Endothelial cell of umbilical vein (primary cell): Measurements from ENCODE around the gene SCNN1B. TPM values are rescaled to one million over a fixed set of nuclear protein-coding genes. Genes with fewer than 3 reads are reported as not detected.

Experiments
- BruUV-seq: library from RNA; stranded (reverse); fragments of 400-500 nt; replicated peaks from 2 replicates; lab custom pipeline; 2021; lab: Mats Ljungman, UMichigan
- CTCF ChIA-PET: fragments of 300-600, 350-600 bp; sonication (Branson Sonifier 250); formaldehyde crosslinking; loops from one replicate; lab custom pipeline; 2021; ENCODE audit warnings: antibody characterized with exemption, inconsistent platforms; lab: Charles Lee
- POLR2A ChIA-PET: fragments of 300-600, 350-600 bp; sonication (Branson Sonifier 250); formaldehyde crosslinking; loops from one replicate; lab custom pipeline; 2021; ENCODE audit warnings: antibody characterized with exemption, inconsistent platforms; lab: Charles Lee
- DNase-seq: peaks from one replicate; pipeline ENCODE4 v3.0.0-alpha.2; 2011; ENCODE audit warnings: low read depth, low spot score
- FAIRE-seq: peaks from 2 replicates; lab custom pipeline; 2011; peaks lifted over from hg19 to GRCh38; lab: Jason Lieb, UNC
- H2AFZ ChIP-seq: 2 replicates; pipeline ENCODE4 v1.6.0; 2012; ENCODE audit warnings: low read depth, low read length, control low read depth, inconsistent platforms
- H3K27ac ChIP-seq: 2 replicates; pipeline ENCODE4 v1.5.1; 2011; ENCODE audit warnings: low read depth, mild to moderate bottlenecking, control low read depth, low read length, moderate library complexity; ENCODE audit not compliant: insufficient read depth
- H3K27me3 ChIP-seq, 2 experiments: 2 replicates each; pipeline versions ENCODE4 v1.6.0 to v1.6.1; 2011; ENCODE audit warnings: low read length in 2 of 2, mixed read lengths in 1 of 2; ENCODE audit not compliant: control insufficient read depth in 2 of 2, insufficient read depth in 2 of 2
- H3K36me3 ChIP-seq, 2 experiments: 2 replicates in 1 of 2; 3 replicates in 1 of 2; pipeline ENCODE4 v1.5.1; 2011; ENCODE audit warnings: low read length in 2 of 2, mild to moderate bottlenecking in 1 of 2, moderate library complexity in 1 of 2; ENCODE audit not compliant: control insufficient read depth in 2 of 2, insufficient read depth in 2 of 2; ENCODE audit errors: extremely low read depth in 1 of 2
- H3K4me1 ChIP-seq: 3 replicates; pipeline ENCODE4 v1.5.1; 2011; ENCODE audit warnings: mild to moderate bottlenecking, low read length; ENCODE audit not compliant: control insufficient read depth, insufficient read depth; ENCODE audit errors: extremely low read depth
- H3K4me2 ChIP-seq: 2 replicates; pipeline ENCODE4 v1.6.1; 2011; ENCODE audit warnings: low read length, control low read depth, mixed read lengths; ENCODE audit not compliant: insufficient read depth
- H3K4me3 ChIP-seq, 3 experiments: fragments of 200-600 bp in 1 of 3; sonication (generic), shearing (Covaris generic) in 1 of 3; replicated peaks in 1 of 3; 2 replicates each; pipeline ENCODE4 v1.5.1; 2011 to 2016; ENCODE audit warnings: control low read depth in 3 of 3, low read length in 3 of 3, mild to moderate bottlenecking in 2 of 3, inconsistent platforms in 1 of 3, low read depth in 1 of 3, moderate library complexity in 1 of 3; ENCODE audit not compliant: insufficient read depth in 1 of 3
- H3K79me2 ChIP-seq: 2 replicates; pipeline ENCODE4 v1.6.0; 2012; ENCODE audit warnings: low read length, inconsistent platforms; ENCODE audit not compliant: control insufficient read depth, insufficient read depth
- H3K9ac ChIP-seq: replicated peaks from 2 replicates; pipeline ENCODE3; 2011; ENCODE audit warnings: low read length, control low read depth; ENCODE audit not compliant: insufficient read depth; ENCODE audit errors: extremely low read depth
- H3K9me1 ChIP-seq: replicated peaks from 3 replicates; pipeline ENCODE4 v1.6.0; 2011; ENCODE audit warnings: mild to moderate bottlenecking, low read length; ENCODE audit not compliant: control insufficient read depth, insufficient read depth; ENCODE audit errors: extremely low read depth
- H3K9me3 ChIP-seq: replicated peaks from 2 replicates; pipeline ENCODE4 v1.5.1; 2012; ENCODE audit warnings: low read length, inconsistent platforms; ENCODE audit not compliant: control insufficient read depth, insufficient read depth
- H4K20me1 ChIP-seq: replicated peaks from 2 replicates; pipeline ENCODE3; 2011; ENCODE audit warnings: mild to moderate bottlenecking, low read length; ENCODE audit not compliant: control insufficient read depth, insufficient read depth; ENCODE audit errors: extremely low read depth
- CTCF ChIP-seq, 2 donors: IDR thresholded peaks; 1 replicate in 1 of 2; 2 replicates in 1 of 2; pipeline ENCODE4 v1.5.1; 2011; ENCODE audit warnings: low read length in 2 of 2, mild to moderate bottlenecking in 2 of 2, moderate library complexity in 2 of 2, control low read depth in 1 of 2, inconsistent platforms in 1 of 2, low read depth in 1 of 2; ENCODE audit not compliant: insufficient read depth in 1 of 2; ENCODE audit errors: extremely low read depth in 1 of 2
- EZH2 ChIP-seq: IDR thresholded peaks from 2 replicates; pipeline ENCODE4 v1.6.1; 2012; ENCODE audit warnings: borderline replicate concordance, low read depth, mild to moderate bottlenecking, moderate library complexity, low read length, inconsistent platforms; ENCODE audit not compliant: severe bottlenecking
- FOS ChIP-seq: IDR thresholded peaks from 2 replicates; pipeline ENCODE4 v1.6.1; 2011; ENCODE audit warnings: mild to moderate bottlenecking, low read length, moderate library complexity, borderline replicate concordance; ENCODE audit not compliant: insufficient read depth
- GATA2 ChIP-seq: IDR thresholded peaks from 2 replicates; pipeline ENCODE4 v1.7.0; 2011; ENCODE audit warnings: low read depth, mild to moderate bottlenecking, moderate library complexity, mixed read lengths, low read length; ENCODE audit not compliant: insufficient read length, insufficient read depth
- JUN ChIP-seq: IDR thresholded peaks from 2 replicates; pipeline ENCODE4 v1.6.1; 2011; ENCODE audit warnings: borderline replicate concordance, low read depth; ENCODE audit not compliant: insufficient read length, insufficient read depth
- MAX ChIP-seq: IDR thresholded peaks from 2 replicates; pipeline ENCODE4 v1.6.1; 2011; ENCODE audit not compliant: insufficient read depth, insufficient read length
- MYC ChIP-seq: IDR thresholded peaks from one replicate; pipeline ENCODE4 v1.6.1; 2011; ENCODE audit warnings: mild to moderate bottlenecking, low read depth, low read length
- POLR2A ChIP-seq: IDR thresholded peaks from 2 replicates; pipeline ENCODE4 v1.6.1; 2012; ENCODE audit warnings: low read depth, mild to moderate bottlenecking, control low read depth, low read length
- POLR2AphosphoS5 ChIP-seq: IDR thresholded peaks from 2 replicates; pipeline ENCODE4 v1.6.1; 2012; ENCODE audit warnings: low read depth, mild to moderate bottlenecking, control low read depth, low read length, moderate library complexity; ENCODE audit not compliant: insufficient read depth
- dilution Hi-C: fragments of 300-500 bp; cut with MboI; formaldehyde crosslinking; loops from one replicate; pipeline ENCODE4 v1.15.0; 2019; ENCODE audit warnings: low sequenced_read_pairs; ENCODE audit not compliant: extremely low pct_ligation_motif_present
- intact Hi-C: fragments of 100-400 bp; cut with micrococcal nuclease; formaldehyde crosslinking; loops from one replicate; pipeline ENCODE4 v1.10.0; 2022
- polyA plus RNA-seq, 4 experiments: library from polyadenylated mRNA; depleted of rRNA in 3 of 4; stranded (reverse) in 3 of 4; unstranded in 1 of 4; fragments of >200 nt; gene quantifications; 2 replicates each; pipeline versions ENCODE4 v1.2.1 to v1.2.3, GENCODE V29; 2011 to 2012; ENCODE audit warnings: missing spikeins in 1 of 4
- total RNA-seq: library from RNA; stranded (reverse); gene quantifications from 2 replicates; pipeline ENCODE4 v1.2.3, GENCODE V29; 2021

The SCNN1B gene
- total and polyA plus RNA-seq, 2 donors (not counting 3 experiments of a cell fraction or from before 2014, with no cell fraction given), result not detected

- intact Hi-C loops (no loop called here), dilution Hi-C loops (no loop called here)
- Histone ChIP-seq H3K9me3 (no peaks in the 10 kb centered on the region), H2AFZ (no peak overlapping the region), H3K36me3 (no peaks in the 10 kb centered on the region), H3K27me3 (no peaks in the 10 kb centered on the region), H3K4me3 (no peak overlapping the region), H3K27ac (no peak overlapping the region), H3K4me1 (no peaks in the 10 kb centered on the region), H3K4me2 (no peak overlapping the region), H4K20me1 (no peaks in the 10 kb centered on the region), H3K79me2 (no peaks in the 10 kb centered on the region), H3K9me1 (no peaks in the 10 kb centered on the region), H3K9ac (no peak overlapping the region)
- no TSS peak for BruUV-seq
- FAIRE-seq, result no peak
- POLR2A ChIA-PET, result no interaction called here
- no peak for DNase-seq
- no peak for TF ChIP-seq MAX
- no peak for TF ChIP-seq FOS
- CTCF ChIA-PET, result interaction anchor here (2.0 kb wide), 1 partner anchor 62 kb away, joined by 7 read pairs; no protein-coding TSS in a partner anchor
Measured at GRCh38 chr16:23373436-23374219, 71.5 kb downstream of the SCNN1B start.

GRCh38 chr16:23374721-23375510, 72.8 kb downstream of the SCNN1B start:
- intact Hi-C loops (no loop called here), dilution Hi-C loops (no loop called here)
- Histone ChIP-seq H3K9me1 (no peaks in the 10 kb centered on the region), H2AFZ (no peak overlapping the region), H3K27me3 (no peaks in the 10 kb centered on the region), H3K27ac (no peak overlapping the region), H3K79me2 (no peaks in the 10 kb centered on the region), H3K4me2 (no peak overlapping the region), H3K36me3 (no peaks in the 10 kb centered on the region), H4K20me1 (no peaks in the 10 kb centered on the region), H3K4me3 (no peak overlapping the region), H3K9ac (no peak overlapping the region), H3K4me1 (no peaks in the 10 kb centered on the region), H3K9me3 (no peaks in the 10 kb centered on the region)
- DNase-seq (no peak), FAIRE-seq (no peak)
- BruUV-seq, result no TSS peak
- POLR2A ChIA-PET, result no interaction called here
- no peak for TF ChIP-seq CTCF (IDR thresholded peaks at IDR 0.05; ENCODE audit: extremely low read depth in 1 of 2, insufficient read depth in 1 of 2, low read depth in 1 of 2, low read length in 2 of 2)
- no peak for TF ChIP-seq MAX
- no peak for TF ChIP-seq POLR2A
- no peak for TF ChIP-seq FOS
- TF ChIP-seq JUN, result no peak
- TF ChIP-seq POLR2AphosphoS5, result no peak
- TF ChIP-seq EZH2, result no peak
- TF ChIP-seq GATA2, result no peak
- no peak for TF ChIP-seq MYC
- CTCF ChIA-PET, result interaction anchor here (2.0 kb wide), 1 partner anchor 61 kb away, joined by 7 read pairs; no protein-coding TSS in a partner anchor
